Muscle of leg (tissue), 11 donors: ENCODE data around the gene RETREG3. TPM values are rescaled to one million over a fixed set of nuclear protein-coding genes. Genes with fewer than 3 reads are reported as not detected.

Source experiments
- DNase-seq: peaks from one replicate; pipeline ENCODE4 v3.0.0; 2013
- H3K27ac ChIP-seq: one replicate; pipeline ENCODE4 v1.5.1; 2013; ENCODE audit warnings: mild to moderate bottlenecking, low read length, control low read depth
- H3K27me3 ChIP-seq: one replicate; pipeline ENCODE4 v1.6.1; 2013; ENCODE audit warnings: low read length; ENCODE audit not compliant: control insufficient read depth, insufficient read depth
- H3K36me3 ChIP-seq: one replicate; pipeline ENCODE4 v1.6.1; 2013; ENCODE audit warnings: low read length; ENCODE audit not compliant: control insufficient read depth, insufficient read depth
- H3K4me1 ChIP-seq: one replicate; pipeline ENCODE4 v1.6.1; 2013; ENCODE audit warnings: low read length; ENCODE audit not compliant: control insufficient read depth, insufficient read depth
- H3K4me3 ChIP-seq: one replicate; pipeline ENCODE4 v1.5.1; 2013; ENCODE audit warnings: low read length, control low read depth
- H3K9me3 ChIP-seq: replicated peaks from 2 replicates; pipeline ENCODE4 v1.6.1; 2013; ENCODE audit warnings: low read depth, low read length; ENCODE audit not compliant: control insufficient read depth
- WGBS: methylation state at CpG from one replicate; pipeline ENCODE4 v1.1.5; 2013; ENCODE audit warnings: missing lambda C conversion rate; ENCODE audit not compliant: insufficient coverage; 5-methylcytosine and 5-hydroxymethylcytosine counted together
- polyA plus RNA-seq, 8 donors: library from polyadenylated mRNA; unstranded; fragments of 120-200 nt; gene quantifications; one replicate each; pipeline versions ENCODE4 v1.2.1 to v1.2.3, GENCODE V29; 2013; ENCODE audit warnings: inconsistent platforms in 1 of 8, low replicate concordance in 1 of 8; ENCODE audit not compliant: insufficient read length in 8 of 8, insufficient read depth in 1 of 8
- total RNA-seq: library from RNA; stranded (reverse); fragments of 120-200 nt; gene quantifications from one replicate; pipeline ENCODE4 v1.2.4, GENCODE V29; 2013

Gene RETREG3
- total and polyA plus RNA-seq, 9 donors, result 27.6 to 39.1 (median 31.8) TPM

GRCh38 chr17:42535155-42536047, 73.8 kb downstream of the RETREG3 start:
- H3K27me3 ChIP-seq, result no peaks in the 10 kb centered on the region
- peak overlapping the region; percentile 89 for H3K27ac ChIP-seq
- H3K9me3 ChIP-seq, result no peaks in the 10 kb centered on the region
- peaks cover 33% of the 10 kb centered on the region for H3K4me1 ChIP-seq
- DNase-seq, result no peak
- peaks cover 28% of the 10 kb centered on the region for H3K36me3 ChIP-seq
- WGBS, result 32% methylated on average over 15 of the region's 26 CpGs
- H3K4me3 ChIP-seq, result peak overlapping the region; percentile 38

- H3K4me1 ChIP-seq, result peaks cover 22% of the 10 kb centered on the region
- no peaks in the 10 kb centered on the region for H3K27me3 ChIP-seq
- WGBS, result 13% methylated on average over 44 of the region's 60 CpGs
- no peaks in the 10 kb centered on the region for H3K36me3 ChIP-seq
- H3K9me3 ChIP-seq, result no peaks in the 10 kb centered on the region
- peak overlapping the region; percentile 75 for H3K27ac ChIP-seq
- peak; percentile 77 for DNase-seq
- H3K4me3 ChIP-seq, result peak overlapping the region; percentile 54
Observed at GRCh38 chr17:42531455-42532354, 77.5 kb downstream of the RETREG3 start.

- Histone ChIP-seq H3K4me3 (no peak overlapping the region), H3K27me3 (no peaks in the 10 kb centered on the region), H3K36me3 (no peaks in the 10 kb centered on the region), H3K4me1 (peaks cover 20% of the 10 kb centered on the region), H3K9me3 (no peaks in the 10 kb centered on the region), H3K27ac (no peak overlapping the region)
- 100% methylated on average over 1 of the region's 2 CpGs for WGBS
- no peak for DNase-seq
Observed at GRCh38 chr17:42530952-42531454, 78.2 kb downstream of the RETREG3 start.

Other genes with a start within 250 kb of the RETREG3 start
- gene STAT3, start 220.9 kb downstream of the RETREG3 start, total RNA-seq, result 44.7 TPM
- 10 to 100 TPM; 42.6 to 56.9 (median 48.1) TPM for gene STAT3, start 220.9 kb downstream of the RETREG3 start, polyA plus RNA-seq
- gene CAVIN1, start 186.1 kb downstream of the RETREG3 start, total RNA-seq, result 206 TPM
- gene CAVIN1, start 186.1 kb downstream of the RETREG3 start, polyA plus RNA-seq, result 100 to 1,000 TPM; 249 to 334 (median 299) TPM
- 18.5 TPM for gene ATP6V0A1, start 150.5 kb downstream of the RETREG3 start, total RNA-seq
- 10 to 100 TPM; 16.7 to 36.4 (median 23.8) TPM for gene ATP6V0A1, start 150.5 kb downstream of the RETREG3 start, polyA plus RNA-seq
- gene NAGLU, start 73.1 kb downstream of the RETREG3 start, total RNA-seq, result 17.1 TPM
- 10 to 100 TPM; 15.4 to 24.1 (median 20.8) TPM for gene NAGLU, start 73.1 kb downstream of the RETREG3 start, polyA plus RNA-seq
- gene HSD17B1, start 56.5 kb downstream of the RETREG3 start, total RNA-seq, result 1.9 TPM
- gene HSD17B1, start 56.5 kb downstream of the RETREG3 start, polyA plus RNA-seq, result 1 to 10 TPM; 2.2 to 3.2 (median 2.6) TPM
- gene COASY, start 47.2 kb downstream of the RETREG3 start, total RNA-seq, result 13.0 TPM
- 10 to 100 TPM; 25.5 to 33.5 (median 28.7) TPM for gene COASY, start 47.2 kb downstream of the RETREG3 start, polyA plus RNA-seq
- 16.6 TPM for gene MLX, start 42.3 kb downstream of the RETREG3 start, total RNA-seq
- 10 to 100 TPM; 31.5 to 39.6 (median 35.5) TPM for gene MLX, start 42.3 kb downstream of the RETREG3 start, polyA plus RNA-seq
- 5.4 TPM for gene PSMC3IP, start 31.6 kb downstream of the RETREG3 start, total RNA-seq
- gene PSMC3IP, start 31.6 kb downstream of the RETREG3 start, polyA plus RNA-seq, result 10 to 100 TPM; 10.5 to 13.5 (median 11.9) TPM
- gene TUBG1, start 309 bp upstream of the RETREG3 start, total RNA-seq, result 22.2 TPM
- 10 to 100 TPM; 30.7 to 43.5 (median 38.2) TPM for gene TUBG1, start 309 bp upstream of the RETREG3 start, polyA plus RNA-seq
- gene TUBG2, start 49.9 kb upstream of the RETREG3 start, total RNA-seq, result 8.7 TPM
- 10 to 100 TPM in 7 of 8 donors, 1 to 10 TPM in 1; 10.0 to 19.2 (median 14.1) TPM for gene TUBG2, start 49.9 kb upstream of the RETREG3 start, polyA plus RNA-seq
- 44.1 TPM for gene PLEKHH3, start 67.6 kb upstream of the RETREG3 start, total RNA-seq
- gene PLEKHH3, start 67.6 kb upstream of the RETREG3 start, polyA plus RNA-seq, result 10 to 100 TPM; 27.2 to 57.5 (median 40.6) TPM
- gene CCR10, start 72.5 kb upstream of the RETREG3 start, total RNA-seq, result 1.0 TPM
- 1 to 10 TPM; 1.2 to 2.9 (median 1.5) TPM for gene CCR10, start 72.5 kb upstream of the RETREG3 start, polyA plus RNA-seq
- 8.1 TPM for gene CNTNAP1, start 73.2 kb upstream of the RETREG3 start, total RNA-seq
- gene CNTNAP1, start 73.2 kb upstream of the RETREG3 start, polyA plus RNA-seq, result 10 to 100 TPM in 6 of 8 donors, 1 to 10 TPM in 2; 9.0 to 15.7 (median 13.1) TPM
- 20.4 TPM for gene EZH1, start 135.7 kb upstream of the RETREG3 start, total RNA-seq
- gene EZH1, start 135.7 kb upstream of the RETREG3 start, polyA plus RNA-seq, result 10 to 100 TPM; 15.6 to 21.8 (median 18.0) TPM
- gene RAMP2, start 151.9 kb upstream of the RETREG3 start, total RNA-seq, result 35.9 TPM
- 10 to 100 TPM; 56.8 to 87.2 (median 73.2) TPM for gene RAMP2, start 151.9 kb upstream of the RETREG3 start, polyA plus RNA-seq
- 41.0 TPM for gene VPS25, start 164.1 kb upstream of the RETREG3 start, total RNA-seq
- gene VPS25, start 164.1 kb upstream of the RETREG3 start, polyA plus RNA-seq, result 10 to 100 TPM; 28.7 to 40.0 (median 32.6) TPM
- gene WNK4, start 171.2 kb upstream of the RETREG3 start, total RNA-seq, result 0.09 TPM
- gene WNK4, start 171.2 kb upstream of the RETREG3 start, polyA plus RNA-seq, result 1 to 10 TPM in 3 of 8 donors, under 1 TPM in 5; 0.20 to 1.2 (median 0.67) TPM
- 84.1 TPM for gene COA3, start 189.3 kb upstream of the RETREG3 start, total RNA-seq
- 10 to 100 TPM; 53.6 to 63.9 (median 59.5) TPM for gene COA3, start 189.3 kb upstream of the RETREG3 start, polyA plus RNA-seq
- gene CNTD1, start 189.5 kb upstream of the RETREG3 start, total RNA-seq, result 0.04 TPM
- 1 to 10 TPM in 3 of 8 donors, under 1 TPM in 5; 0.37 to 1.6 (median 0.81) TPM for gene CNTD1, start 189.5 kb upstream of the RETREG3 start, polyA plus RNA-seq
- 37.7 TPM for gene BECN1, start 214.9 kb upstream of the RETREG3 start, total RNA-seq
- 10 to 100 TPM; 39.8 to 53.5 (median 45.1) TPM for gene BECN1, start 214.9 kb upstream of the RETREG3 start, polyA plus RNA-seq
- gene PSME3, start 224.0 kb upstream of the RETREG3 start, total RNA-seq, result 26.1 TPM
- gene PSME3, start 224.0 kb upstream of the RETREG3 start, polyA plus RNA-seq, result 10 to 100 TPM; 46.2 to 67.9 (median 55.3) TPM
- gene AOC2, start 235.2 kb upstream of the RETREG3 start, total RNA-seq, result 0.66 TPM
- gene AOC2, start 235.2 kb upstream of the RETREG3 start, polyA plus RNA-seq, result 1 to 10 TPM in 1 of 8 donors, under 1 TPM in 7; 0.41 to 1.2 (median 0.84) TPM
- 6.9 TPM for gene AOC3, start 241.8 kb upstream of the RETREG3 start, total RNA-seq
- 10 to 100 TPM; 11.7 to 23.6 (median 18.2) TPM for gene AOC3, start 241.8 kb upstream of the RETREG3 start, polyA plus RNA-seq